Neural crest cell (in vitro differentiated cells): ENCODE measurements around the gene ASB1. TPM values are rescaled to one million over a fixed set of nuclear protein-coding genes. Genes with fewer than 3 reads are reported as not detected.
A peak's percentile ranks its signal among the peaks of the same experiment; 100 is the strongest.

Experiments
- DNase-seq: peaks from one replicate; pipeline ENCODE4 v3.0.0; 2021; ENCODE audit warnings: low read depth, mixed read lengths, low spot score
- H3K27ac Mint-ChIP-seq: one replicate; pipeline ENCODE4 v1.8.0; 2021; ENCODE audit warnings: mild to moderate bottlenecking, mixed read lengths; ENCODE audit not compliant: unreplicated experiment
- H3K27me3 Mint-ChIP-seq: 2 replicates; pipeline ENCODE4 v1.8.0; 2021; ENCODE audit warnings: low read depth, mild to moderate bottlenecking, mixed read lengths
- H3K36me3 Mint-ChIP-seq: 2 replicates; pipeline ENCODE4 v1.8.0; 2021; ENCODE audit warnings: low read depth, mild to moderate bottlenecking, mixed read lengths
- H3K4me1 Mint-ChIP-seq: 2 replicates; pipeline ENCODE4 v1.8.0; 2021; ENCODE audit warnings: mixed read lengths
- H3K4me3 Mint-ChIP-seq: one replicate; pipeline ENCODE4 v1.8.0; 2021; ENCODE audit warnings: mild to moderate bottlenecking, mixed read lengths
- H3K9me3 Mint-ChIP-seq: 2 replicates; pipeline ENCODE4 v1.8.0; 2021; ENCODE audit warnings: mixed read lengths
- total RNA-seq: library from RNA; stranded (reverse); gene quantifications from 2 replicates; pipeline ENCODE4 v1.2.1, GENCODE V29; 2021
- TF ChIP-seq, protein P1 (sequence below): fragments of 200-600 bp; sonication (generic); conservative IDR thresholded peaks from 2 replicates; pipeline ENCODE4 v1.5.0; 2021; ENCODE audit warnings: antibody characterized with exemption, mild to moderate bottlenecking

Gene ASB1
- total RNA-seq, 1 donor from 2014 or later = 37.5 TPM

DNA sequence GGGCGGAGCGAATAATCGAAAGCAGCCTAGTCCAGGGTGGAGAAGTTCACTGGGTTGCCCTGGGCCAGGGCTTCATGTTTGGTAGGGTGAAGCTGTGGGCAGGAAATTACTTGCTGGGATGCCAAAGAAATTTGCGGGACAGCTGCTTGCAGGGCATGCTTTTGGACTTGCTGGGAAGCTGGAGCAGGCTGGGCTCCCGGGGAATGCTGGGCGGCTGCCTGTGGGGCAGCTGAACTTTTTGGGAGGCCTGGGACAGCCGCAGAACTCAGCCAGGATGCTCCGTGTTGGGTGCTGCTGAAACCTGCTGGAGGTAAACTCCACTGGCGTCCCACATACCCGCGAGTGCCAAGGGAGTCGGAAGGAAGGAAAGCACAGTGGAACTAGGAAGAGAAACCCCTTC, 31.9 kb downstream of the ASB1 start:
- TF ChIP-seq, protein P1, sequence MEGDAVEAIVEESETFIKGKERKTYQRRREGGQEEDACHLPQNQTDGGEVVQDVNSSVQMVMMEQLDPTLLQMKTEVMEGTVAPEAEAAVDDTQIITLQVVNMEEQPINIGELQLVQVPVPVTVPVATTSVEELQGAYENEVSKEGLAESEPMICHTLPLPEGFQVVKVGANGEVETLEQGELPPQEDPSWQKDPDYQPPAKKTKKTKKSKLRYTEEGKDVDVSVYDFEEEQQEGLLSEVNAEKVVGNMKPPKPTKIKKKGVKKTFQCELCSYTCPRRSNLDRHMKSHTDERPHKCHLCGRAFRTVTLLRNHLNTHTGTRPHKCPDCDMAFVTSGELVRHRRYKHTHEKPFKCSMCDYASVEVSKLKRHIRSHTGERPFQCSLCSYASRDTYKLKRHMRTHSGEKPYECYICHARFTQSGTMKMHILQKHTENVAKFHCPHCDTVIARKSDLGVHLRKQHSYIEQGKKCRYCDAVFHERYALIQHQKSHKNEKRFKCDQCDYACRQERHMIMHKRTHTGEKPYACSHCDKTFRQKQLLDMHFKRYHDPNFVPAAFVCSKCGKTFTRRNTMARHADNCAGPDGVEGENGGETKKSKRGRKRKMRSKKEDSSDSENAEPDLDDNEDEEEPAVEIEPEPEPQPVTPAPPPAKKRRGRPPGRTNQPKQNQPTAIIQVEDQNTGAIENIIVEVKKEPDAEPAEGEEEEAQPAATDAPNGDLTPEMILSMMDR = no peak
- H3K27ac Mint-ChIP-seq = peak overlapping the region; percentile 50

DNA sequence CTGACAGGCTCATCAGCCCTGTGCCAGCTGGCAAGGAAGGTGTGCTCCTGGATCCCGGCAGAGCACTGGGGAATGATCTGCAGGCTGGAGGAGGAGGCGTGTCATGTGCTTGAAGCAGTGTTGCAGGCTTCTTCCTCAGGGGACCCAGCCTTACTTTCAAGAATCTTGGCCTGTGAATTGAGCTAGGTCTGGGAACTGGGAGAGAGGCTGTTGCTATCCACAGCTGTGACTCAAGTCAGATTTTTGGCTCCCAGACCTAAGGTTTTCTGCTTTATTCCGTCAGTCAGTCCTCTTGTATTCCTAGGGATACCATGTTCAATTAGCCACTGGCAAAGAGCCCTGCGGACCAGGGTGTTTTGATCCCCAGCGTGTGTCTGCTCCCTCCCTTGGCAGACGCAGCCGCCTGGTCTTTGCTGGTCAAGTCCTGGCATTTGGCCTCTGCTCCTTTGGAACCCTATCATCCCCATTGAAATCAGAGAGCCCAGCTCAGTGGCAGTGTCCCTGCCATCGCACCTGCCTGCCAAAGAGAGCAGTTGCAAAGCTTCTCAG, 32.4 kb downstream of the ASB1 start:
- Mint-ChIP-seq H3K9me3 (peaks cover 3% of the 10 kb centered on the region), H3K27ac (no peak overlapping the region), H3K4me1 (peaks cover 5% of the 10 kb centered on the region), H3K27me3 (no peaks in the 10 kb centered on the region), H3K36me3 (peaks cover 8% of the 10 kb centered on the region), H3K4me3 (no peak overlapping the region)
- TF ChIP-seq, protein P1 = no peak
- DNase-seq = no peak

More for the DNA sequence above, 31.9 kb downstream of the ASB1 start:
- no peaks in the 10 kb centered on the region for H3K27me3 Mint-ChIP-seq
- peaks cover 5% of the 10 kb centered on the region for H3K4me1 Mint-ChIP-seq
- H3K4me3 Mint-ChIP-seq = no peak overlapping the region
- peaks cover 8% of the 10 kb centered on the region for H3K36me3 Mint-ChIP-seq
- H3K9me3 Mint-ChIP-seq = peaks cover 3% of the 10 kb centered on the region
- no peak for DNase-seq

DNA sequence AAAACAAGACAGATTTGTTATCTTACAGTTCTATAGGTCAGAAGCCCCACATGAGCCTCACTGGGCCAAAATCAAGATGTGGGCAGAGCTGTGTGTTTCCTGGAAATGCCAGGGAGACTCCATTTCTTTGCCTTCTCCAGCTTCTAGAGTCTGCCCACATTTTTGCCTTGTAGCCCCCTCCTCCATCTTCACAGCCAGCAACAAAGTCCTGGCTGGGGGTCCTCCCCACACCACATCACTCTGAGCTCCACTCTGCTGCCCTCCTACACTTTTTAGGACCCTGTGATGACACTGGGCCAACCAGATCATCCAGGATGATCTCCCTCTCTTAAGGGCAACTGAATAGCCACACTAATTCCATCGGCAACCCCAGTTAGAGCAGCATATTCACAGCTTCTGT, 34.3 kb downstream of the ASB1 start:
- H3K4me1 Mint-ChIP-seq = peaks cover 5% of the 10 kb centered on the region
- peaks cover 5% of the 10 kb centered on the region for H3K36me3 Mint-ChIP-seq
- no peak overlapping the region for H3K4me3 Mint-ChIP-seq
- H3K27ac Mint-ChIP-seq = no peak overlapping the region
- DNase-seq = no peak
- TF ChIP-seq, protein P1 = no peak
- H3K27me3 Mint-ChIP-seq = no peaks in the 10 kb centered on the region
- no peaks in the 10 kb centered on the region for H3K9me3 Mint-ChIP-seq

DNA sequence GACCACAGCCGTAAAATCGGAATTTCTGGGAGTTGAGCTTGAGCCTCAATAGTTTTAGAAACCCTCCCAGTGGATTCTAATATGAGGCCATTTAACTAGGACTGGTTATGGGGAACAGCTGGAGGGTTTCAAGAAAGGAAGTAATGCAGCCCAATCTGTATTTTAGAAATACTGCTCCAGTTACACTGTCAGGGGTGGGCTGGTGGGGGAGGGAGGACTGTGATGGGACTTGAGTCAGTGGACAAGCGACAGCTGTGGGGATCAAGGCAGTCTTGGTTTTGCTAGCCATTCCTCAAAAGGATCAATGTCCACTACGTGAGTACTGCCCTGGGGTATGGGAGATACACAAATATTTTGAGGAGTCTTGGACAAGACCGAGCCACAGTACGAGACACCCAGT, 34.8 kb downstream of the ASB1 start:
- Mint-ChIP-seq H3K36me3 (peaks cover 5% of the 10 kb centered on the region), H3K9me3 (no peaks in the 10 kb centered on the region), H3K27me3 (no peaks in the 10 kb centered on the region), H3K27ac (no peak overlapping the region), H3K4me3 (no peak overlapping the region), H3K4me1 (peaks cover 5% of the 10 kb centered on the region)
- TF ChIP-seq, protein P1 = no peak
- no peak for DNase-seq

DNA sequence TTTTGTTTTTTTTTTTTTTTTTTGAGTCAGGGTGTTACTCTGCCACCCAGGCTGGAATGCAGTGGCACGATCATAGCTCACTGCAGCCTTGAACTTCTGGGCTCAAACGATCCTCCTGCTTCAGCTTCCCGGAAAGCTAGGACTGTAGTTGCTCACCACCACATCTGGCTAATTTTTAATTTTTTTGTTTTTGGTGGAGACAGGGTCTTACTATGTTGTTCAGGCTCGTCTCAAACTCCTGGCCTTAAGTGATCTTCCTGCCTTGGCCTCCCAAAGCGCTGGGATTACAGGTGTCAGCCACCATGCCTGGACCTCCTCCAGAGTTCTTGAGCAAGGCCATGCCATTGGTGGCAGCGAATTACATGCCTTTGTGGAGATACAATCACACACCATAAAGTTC, 35.2 kb downstream of the ASB1 start:
- H3K36me3 Mint-ChIP-seq = peaks cover 5% of the 10 kb centered on the region
- H3K27ac Mint-ChIP-seq = no peak overlapping the region
- no peak overlapping the region for H3K4me3 Mint-ChIP-seq
- no peaks in the 10 kb centered on the region for H3K9me3 Mint-ChIP-seq
- no peaks in the 10 kb centered on the region for H3K27me3 Mint-ChIP-seq
- H3K4me1 Mint-ChIP-seq = peaks cover 5% of the 10 kb centered on the region
- TF ChIP-seq, protein P1 = no peak
- no peak for DNase-seq
